GM23338 (cell line): Measurements from ENCODE around the gene SLC45A1. TPM values are rescaled to one million over a fixed set of nuclear protein-coding genes. Genes with fewer than 3 reads are reported as not detected.

ENCODE experiments used
- ATAC-seq: fragments of 200-7000 bp; cut with Tn5 transposase; 3 replicates; pipeline ENCODE4 v1.9.1; 2020
- DNase-seq: peaks from one replicate; pipeline ENCODE4 v3.0.0-alpha.2; 2015; ENCODE audit warnings: low spot score
- H2AFZ ChIP-seq: fragments of 200-600 bp; sonication (generic); 2 replicates; pipeline ENCODE4 v1.8.0; 2016; ENCODE audit warnings: antibody characterized with exemption, mild to moderate bottlenecking, moderate library complexity
- H3F3A ChIP-seq: fragments of 200-600 bp; sonication (generic); replicated peaks from 2 replicates; pipeline ENCODE4 v1.8.0; 2017; ENCODE audit warnings: antibody characterized with exemption, mixed run types, low read depth
- H3K27ac ChIP-seq: fragments of 200-600 bp; sonication (generic); 2 replicates; pipeline ENCODE4 v1.6.1; 2016; ENCODE audit warnings: low read depth
- H3K27me3 ChIP-seq: fragments of 200-600 bp; sonication (generic); 2 replicates; pipeline ENCODE4 v1.8.0; 2016; ENCODE audit warnings: mild to moderate bottlenecking, mixed run types, moderate library complexity; ENCODE audit not compliant: insufficient read depth
- H3K36me3 ChIP-seq: fragments of 200-600 bp; sonication (generic); 2 replicates; pipeline ENCODE4 v1.8.0; 2016; ENCODE audit warnings: mild to moderate bottlenecking; ENCODE audit not compliant: insufficient read depth
- H3K4me1 ChIP-seq: fragments of 200-600 bp; sonication (generic); 2 replicates; pipeline ENCODE4 v1.8.0; 2016; ENCODE audit warnings: mild to moderate bottlenecking, moderate library complexity; ENCODE audit not compliant: insufficient read depth
- H3K4me2 ChIP-seq: fragments of 200-600 bp; sonication (generic); 2 replicates; pipeline ENCODE4 v1.7.1; 2017; ENCODE audit warnings: mixed run types
- H3K4me3 ChIP-seq: fragments of 200-600 bp; sonication (generic); 2 replicates; pipeline ENCODE4 v1.6.1; 2016; ENCODE audit warnings: mixed run types
- H3K79me2 ChIP-seq: fragments of 200-600 bp; sonication (generic); replicated peaks from 2 replicates; pipeline ENCODE4 v1.8.0; 2017; ENCODE audit warnings: mild to moderate bottlenecking; ENCODE audit not compliant: insufficient read depth
- H3K9me2 ChIP-seq: fragments of 200-600 bp; sonication (generic); 2 replicates; pipeline ENCODE4 v1.8.0; 2017; ENCODE audit not compliant: insufficient read depth
- H4K20me1 ChIP-seq: fragments of 200-600 bp; sonication (generic); replicated peaks from 2 replicates; pipeline ENCODE4 v1.8.0; 2017; ENCODE audit warnings: mild to moderate bottlenecking; ENCODE audit not compliant: insufficient read depth
- H3K27ac Mint-ChIP-seq: 2 replicates; pipeline ENCODE4 v1.8.0; 2020; ENCODE audit warnings: inconsistent platforms, mild to moderate bottlenecking, moderate library complexity, mixed read lengths
- H3K27me3 Mint-ChIP-seq: 3 replicates; pipeline ENCODE4 v1.8.0; 2022; ENCODE audit warnings: low read depth, mild to moderate bottlenecking, moderate library complexity, mixed read lengths, inconsistent platforms; ENCODE audit not compliant: insufficient read depth, poor library complexity
- H3K36me3 Mint-ChIP-seq: 3 replicates; pipeline ENCODE4 v1.8.0; 2021; ENCODE audit warnings: low read depth, mild to moderate bottlenecking, inconsistent platforms, moderate library complexity, mixed read lengths
- H3K4me1 Mint-ChIP-seq: 3 replicates; pipeline ENCODE4 v1.8.0; 2020; ENCODE audit warnings: mild to moderate bottlenecking, inconsistent platforms, mixed read lengths
- H3K4me3 Mint-ChIP-seq: 3 replicates; pipeline ENCODE4 v1.8.0; 2021; ENCODE audit warnings: moderate library complexity, mild to moderate bottlenecking, inconsistent platforms, mixed read lengths
- H3K9me3 Mint-ChIP-seq: 3 replicates; pipeline ENCODE4 v1.8.0; 2020; ENCODE audit warnings: moderate library complexity, mild to moderate bottlenecking, inconsistent platforms, mixed read lengths
- CREB1 ChIP-seq: fragments of 250-450 bp; sonication (Bioruptor Pico); IDR thresholded peaks from 2 replicates; pipeline ENCODE4 v1.5.0; 2020; ENCODE audit warnings: low read depth, mild to moderate bottlenecking, moderate library complexity
- EZH2 ChIP-seq: fragments of 200-600 bp; sonication (generic); IDR thresholded peaks from one replicate; pipeline ENCODE4 v1.8.0; 2017; ENCODE audit warnings: antibody characterized with exemption, mild to moderate bottlenecking, low read depth; ENCODE audit not compliant: unreplicated experiment
- EZH2phosphoT487 ChIP-seq: fragments of 200-600 bp; sonication (generic); IDR thresholded peaks from one replicate; pipeline ENCODE4 v1.8.1; 2018; ENCODE audit warnings: antibody characterized with exemption; ENCODE audit not compliant: unreplicated experiment
- JUNB ChIP-seq: IDR thresholded peaks from one replicate; pipeline ENCODE4 v1.6.1; 2016; ENCODE audit warnings: antibody characterized with exemption; ENCODE audit not compliant: unreplicated experiment
- POLR2AphosphoS5 ChIP-seq: IDR thresholded peaks from 2 replicates; pipeline ENCODE4 v1.6.1; 2016; ENCODE audit warnings: antibody characterized with exemption, low read depth
- STAT1 ChIP-seq: IDR thresholded peaks from one replicate; pipeline ENCODE4 v1.6.1; 2016; ENCODE audit warnings: antibody characterized with exemption; ENCODE audit not compliant: unreplicated experiment
- ZNF114 ChIP-seq: fragments of 250-450 bp; sonication (Bioruptor Pico); IDR thresholded peaks from 2 replicates; pipeline ENCODE4 v1.5.0; 2020; ENCODE audit warnings: mild to moderate bottlenecking, moderate library complexity
- polyA plus RNA-seq: library from polyadenylated mRNA; unstranded; fragments of >200 nt; fragmentation: Nextera tagmentation; extraction: Ambion mirVana; gene quantifications from 2 replicates; pipeline ENCODE4 v1.2.1, GENCODE V29; 2016
- total RNA-seq: library from RNA; depleted of rRNA; stranded (reverse); fragments of >200 nt; shearing (Covaris generic); gene quantifications from 2 replicates; pipeline ENCODE4 v1.2.3, GENCODE V29; 2014
- TF ChIP-seq, protein P1 (sequence below), 2 experiments: fragments of 200-600 bp in 1 of 2; sonication (generic) in 1 of 2; conservative IDR thresholded peaks; 2 replicates each; pipeline versions ENCODE4 v1.5.1 to v1.6.1; 2016 to 2017; ENCODE audit warnings: antibody characterized with exemption in 2 of 2, low read depth in 2 of 2, mild to moderate bottlenecking in 2 of 2, moderate library complexity in 1 of 2
- TF ChIP-seq, protein P2 (sequence below): IDR thresholded peaks from 2 replicates; pipeline ENCODE4 v1.6.1; 2016; ENCODE audit warnings: antibody characterized with exemption
- TF ChIP-seq, protein P3 (sequence below): fragments of 250-450 bp; sonication (Bioruptor Pico); IDR thresholded peaks from 2 replicates; pipeline ENCODE4 v1.5.0; 2020; ENCODE audit warnings: mild to moderate bottlenecking, moderate library complexity
- TF ChIP-seq, protein P4 (sequence below): IDR thresholded peaks from one replicate; pipeline ENCODE4 v1.6.1; 2018; ENCODE audit warnings: antibody characterized with exemption; ENCODE audit not compliant: unreplicated experiment

Gene SLC45A1
- total and polyA plus RNA-seq, 2 experiments from 2014 or later = 1.3 to 2.3 TPM

DNA sequence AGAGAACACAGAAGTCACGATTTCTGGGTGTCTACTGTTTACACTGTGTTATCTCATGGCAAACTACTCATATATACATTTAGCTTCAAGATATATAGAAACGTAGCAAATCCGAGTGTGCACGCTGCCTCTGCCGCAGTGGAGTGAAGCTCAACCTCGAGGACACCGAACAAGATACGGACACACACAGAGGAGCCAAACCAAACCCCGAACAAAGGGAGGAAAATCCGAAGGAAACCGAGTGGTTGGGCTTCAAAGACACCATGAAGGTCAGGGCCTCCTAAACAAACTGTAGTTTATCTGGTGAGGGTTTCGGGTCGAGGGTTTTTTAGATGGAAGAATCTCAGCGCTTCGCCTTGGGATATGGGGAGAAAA is 34.5 kb downstream of the SLC45A1 start (continued):
- TF ChIP-seq ZNF114 (CRISPR knock-in tag) = no peak

DNA sequence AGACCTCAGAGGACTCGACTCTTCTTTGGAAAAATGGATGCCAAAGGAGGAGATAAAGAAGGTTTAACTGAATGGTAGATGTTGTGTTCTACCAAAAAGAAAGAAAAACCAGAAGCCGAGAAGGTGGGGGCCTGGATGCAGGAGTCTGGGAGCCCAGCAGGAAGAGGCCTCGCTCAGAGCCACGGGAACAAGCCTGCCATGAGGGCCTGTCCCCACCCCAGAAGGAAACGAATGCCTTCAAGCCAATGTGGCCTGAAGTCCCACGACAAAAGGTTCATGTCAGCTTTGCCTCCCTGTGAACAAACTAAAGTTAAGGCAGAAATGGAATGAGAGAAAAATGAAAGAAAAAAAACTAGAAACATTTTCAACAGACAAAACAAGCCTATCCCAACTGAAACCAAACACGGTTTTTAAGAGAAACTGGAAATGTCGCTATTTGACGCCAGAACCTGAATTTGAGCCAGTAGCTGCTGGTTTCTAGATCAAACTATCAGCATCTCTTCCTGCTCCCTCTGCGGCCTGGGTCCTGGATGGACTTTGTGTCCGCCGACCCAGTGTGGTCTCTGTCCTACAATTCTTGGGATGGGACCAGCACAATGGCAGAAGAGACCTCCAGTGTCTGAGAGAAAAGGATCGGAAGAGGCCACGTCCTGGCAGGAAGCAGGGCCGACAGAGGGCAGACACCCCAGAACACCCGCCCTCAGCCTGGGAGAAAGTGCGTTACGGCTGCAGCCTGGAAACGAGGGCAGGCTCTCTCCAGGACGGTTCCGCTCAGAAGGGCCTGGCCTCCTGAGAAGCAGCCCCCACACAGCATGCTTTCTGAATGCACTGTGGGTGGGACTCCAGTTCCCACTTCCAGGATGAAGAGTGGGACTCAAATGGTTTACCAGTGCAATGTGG is 35.2 kb downstream of the SLC45A1 start:
- Histone ChIP-seq H3K9me2 (no peaks in the 10 kb centered on the region; the same call in 1 of the 2 replicates), H3K27me3 (no peaks in the 10 kb centered on the region), H3K4me3 (no peak overlapping the region), H3F3A (peaks cover 21% of the 10 kb centered on the region; the same call in 1 of the 2 replicates), H3K27ac (peak overlapping the region; percentile 69), H3K4me2 (no peak overlapping the region), H3K36me3 (0 out of 2 replicates have a peak, but pooled peaks cover 5% of the 10 kb centered on the region), H4K20me1 (peaks cover 15% of the 10 kb centered on the region; the same call in 1 of the 2 replicates), H2AFZ (no peak overlapping the region), H3K4me1 (peaks cover 10% of the 10 kb centered on the region; the same call in 1 of the 2 replicates), H3K79me2 (no peaks in the 10 kb centered on the region)
- TF ChIP-seq, protein P1, sequence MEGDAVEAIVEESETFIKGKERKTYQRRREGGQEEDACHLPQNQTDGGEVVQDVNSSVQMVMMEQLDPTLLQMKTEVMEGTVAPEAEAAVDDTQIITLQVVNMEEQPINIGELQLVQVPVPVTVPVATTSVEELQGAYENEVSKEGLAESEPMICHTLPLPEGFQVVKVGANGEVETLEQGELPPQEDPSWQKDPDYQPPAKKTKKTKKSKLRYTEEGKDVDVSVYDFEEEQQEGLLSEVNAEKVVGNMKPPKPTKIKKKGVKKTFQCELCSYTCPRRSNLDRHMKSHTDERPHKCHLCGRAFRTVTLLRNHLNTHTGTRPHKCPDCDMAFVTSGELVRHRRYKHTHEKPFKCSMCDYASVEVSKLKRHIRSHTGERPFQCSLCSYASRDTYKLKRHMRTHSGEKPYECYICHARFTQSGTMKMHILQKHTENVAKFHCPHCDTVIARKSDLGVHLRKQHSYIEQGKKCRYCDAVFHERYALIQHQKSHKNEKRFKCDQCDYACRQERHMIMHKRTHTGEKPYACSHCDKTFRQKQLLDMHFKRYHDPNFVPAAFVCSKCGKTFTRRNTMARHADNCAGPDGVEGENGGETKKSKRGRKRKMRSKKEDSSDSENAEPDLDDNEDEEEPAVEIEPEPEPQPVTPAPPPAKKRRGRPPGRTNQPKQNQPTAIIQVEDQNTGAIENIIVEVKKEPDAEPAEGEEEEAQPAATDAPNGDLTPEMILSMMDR (conservative IDR thresholded peaks at IDR 0.05; ENCODE audit: low read depth in 2 of 2) = no peak
- TF ChIP-seq EZH2phosphoT487 (no peak), ZNF114 (CRISPR knock-in tag) (no peak), POLR2AphosphoS5 (no peak), STAT1 (no peak), EZH2 (no peak), CREB1 (no peak), JUNB (no peak)
- TF ChIP-seq, protein P2, sequence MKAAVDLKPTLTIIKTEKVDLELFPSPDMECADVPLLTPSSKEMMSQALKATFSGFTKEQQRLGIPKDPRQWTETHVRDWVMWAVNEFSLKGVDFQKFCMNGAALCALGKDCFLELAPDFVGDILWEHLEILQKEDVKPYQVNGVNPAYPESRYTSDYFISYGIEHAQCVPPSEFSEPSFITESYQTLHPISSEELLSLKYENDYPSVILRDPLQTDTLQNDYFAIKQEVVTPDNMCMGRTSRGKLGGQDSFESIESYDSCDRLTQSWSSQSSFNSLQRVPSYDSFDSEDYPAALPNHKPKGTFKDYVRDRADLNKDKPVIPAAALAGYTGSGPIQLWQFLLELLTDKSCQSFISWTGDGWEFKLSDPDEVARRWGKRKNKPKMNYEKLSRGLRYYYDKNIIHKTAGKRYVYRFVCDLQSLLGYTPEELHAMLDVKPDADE = no peak
- TF ChIP-seq, protein P3, sequence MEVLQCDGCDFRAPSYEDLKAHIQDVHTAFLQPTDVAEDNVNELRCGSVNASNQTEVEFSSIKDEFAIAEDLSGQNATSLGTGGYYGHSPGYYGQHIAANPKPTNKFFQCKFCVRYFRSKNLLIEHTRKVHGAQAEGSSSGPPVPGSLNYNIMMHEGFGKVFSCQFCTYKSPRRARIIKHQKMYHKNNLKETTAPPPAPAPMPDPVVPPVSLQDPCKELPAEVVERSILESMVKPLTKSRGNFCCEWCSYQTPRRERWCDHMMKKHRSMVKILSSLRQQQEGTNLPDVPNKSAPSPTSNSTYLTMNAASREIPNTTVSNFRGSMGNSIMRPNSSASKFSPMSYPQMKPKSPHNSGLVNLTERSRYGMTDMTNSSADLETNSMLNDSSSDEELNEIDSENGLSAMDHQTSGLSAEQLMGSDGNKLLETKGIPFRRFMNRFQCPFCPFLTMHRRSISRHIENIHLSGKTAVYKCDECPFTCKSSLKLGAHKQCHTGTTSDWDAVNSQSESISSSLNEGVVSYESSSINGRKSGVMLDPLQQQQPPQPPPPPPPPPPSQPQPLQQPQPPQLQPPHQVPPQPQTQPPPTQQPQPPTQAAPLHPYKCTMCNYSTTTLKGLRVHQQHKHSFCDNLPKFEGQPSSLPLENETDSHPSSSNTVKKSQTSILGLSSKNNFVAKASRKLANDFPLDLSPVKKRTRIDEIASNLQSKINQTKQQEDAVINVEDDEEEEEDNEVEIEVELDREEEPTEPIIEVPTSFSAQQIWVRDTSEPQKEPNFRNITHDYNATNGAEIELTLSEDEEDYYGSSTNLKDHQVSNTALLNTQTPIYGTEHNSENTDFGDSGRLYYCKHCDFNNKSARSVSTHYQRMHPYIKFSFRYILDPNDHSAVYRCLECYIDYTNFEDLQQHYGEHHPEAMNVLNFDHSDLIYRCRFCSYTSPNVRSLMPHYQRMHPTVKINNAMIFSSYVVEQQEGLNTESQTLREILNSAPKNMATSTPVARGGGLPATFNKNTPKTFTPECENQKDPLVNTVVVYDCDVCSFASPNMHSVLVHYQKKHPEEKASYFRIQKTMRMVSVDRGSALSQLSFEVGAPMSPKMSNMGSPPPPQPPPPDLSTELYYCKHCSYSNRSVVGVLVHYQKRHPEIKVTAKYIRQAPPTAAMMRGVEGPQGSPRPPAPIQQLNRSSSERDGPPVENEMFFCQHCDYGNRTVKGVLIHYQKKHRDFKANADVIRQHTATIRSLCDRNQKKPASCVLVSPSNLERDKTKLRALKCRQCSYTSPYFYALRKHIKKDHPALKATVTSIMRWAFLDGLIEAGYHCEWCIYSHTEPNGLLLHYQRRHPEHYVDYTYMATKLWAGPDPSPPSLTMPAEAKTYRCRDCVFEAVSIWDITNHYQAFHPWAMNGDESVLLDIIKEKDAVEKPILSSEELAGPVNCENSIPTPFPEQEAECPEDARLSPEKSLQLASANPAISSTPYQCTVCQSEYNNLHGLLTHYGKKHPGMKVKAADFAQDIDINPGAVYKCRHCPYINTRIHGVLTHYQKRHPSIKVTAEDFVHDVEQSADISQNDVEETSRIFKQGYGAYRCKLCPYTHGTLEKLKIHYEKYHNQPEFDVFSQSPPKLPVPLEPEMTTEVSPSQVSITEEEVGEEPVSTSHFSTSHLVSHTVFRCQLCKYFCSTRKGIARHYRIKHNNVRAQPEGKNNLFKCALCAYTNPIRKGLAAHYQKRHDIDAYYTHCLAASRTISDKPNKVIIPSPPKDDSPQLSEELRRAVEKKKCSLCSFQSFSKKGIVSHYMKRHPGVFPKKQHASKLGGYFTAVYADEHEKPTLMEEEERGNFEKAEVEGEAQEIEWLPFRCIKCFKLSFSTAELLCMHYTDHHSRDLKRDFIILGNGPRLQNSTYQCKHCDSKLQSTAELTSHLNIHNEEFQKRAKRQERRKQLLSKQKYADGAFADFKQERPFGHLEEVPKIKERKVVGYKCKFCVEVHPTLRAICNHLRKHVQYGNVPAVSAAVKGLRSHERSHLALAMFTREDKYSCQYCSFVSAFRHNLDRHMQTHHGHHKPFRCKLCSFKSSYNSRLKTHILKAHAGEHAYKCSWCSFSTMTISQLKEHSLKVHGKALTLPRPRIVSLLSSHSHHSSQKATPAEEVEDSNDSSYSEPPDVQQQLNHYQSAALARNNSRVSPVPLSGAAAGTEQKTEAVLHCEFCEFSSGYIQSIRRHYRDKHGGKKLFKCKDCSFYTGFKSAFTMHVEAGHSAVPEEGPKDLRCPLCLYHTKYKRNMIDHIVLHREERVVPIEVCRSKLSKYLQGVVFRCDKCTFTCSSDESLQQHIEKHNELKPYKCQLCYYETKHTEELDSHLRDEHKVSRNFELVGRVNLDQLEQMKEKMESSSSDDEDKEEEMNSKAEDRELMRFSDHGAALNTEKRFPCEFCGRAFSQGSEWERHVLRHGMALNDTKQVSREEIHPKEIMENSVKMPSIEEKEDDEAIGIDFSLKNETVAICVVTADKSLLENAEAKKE (CRISPR knock-in tag) = no peak
- TF ChIP-seq, protein P4, sequence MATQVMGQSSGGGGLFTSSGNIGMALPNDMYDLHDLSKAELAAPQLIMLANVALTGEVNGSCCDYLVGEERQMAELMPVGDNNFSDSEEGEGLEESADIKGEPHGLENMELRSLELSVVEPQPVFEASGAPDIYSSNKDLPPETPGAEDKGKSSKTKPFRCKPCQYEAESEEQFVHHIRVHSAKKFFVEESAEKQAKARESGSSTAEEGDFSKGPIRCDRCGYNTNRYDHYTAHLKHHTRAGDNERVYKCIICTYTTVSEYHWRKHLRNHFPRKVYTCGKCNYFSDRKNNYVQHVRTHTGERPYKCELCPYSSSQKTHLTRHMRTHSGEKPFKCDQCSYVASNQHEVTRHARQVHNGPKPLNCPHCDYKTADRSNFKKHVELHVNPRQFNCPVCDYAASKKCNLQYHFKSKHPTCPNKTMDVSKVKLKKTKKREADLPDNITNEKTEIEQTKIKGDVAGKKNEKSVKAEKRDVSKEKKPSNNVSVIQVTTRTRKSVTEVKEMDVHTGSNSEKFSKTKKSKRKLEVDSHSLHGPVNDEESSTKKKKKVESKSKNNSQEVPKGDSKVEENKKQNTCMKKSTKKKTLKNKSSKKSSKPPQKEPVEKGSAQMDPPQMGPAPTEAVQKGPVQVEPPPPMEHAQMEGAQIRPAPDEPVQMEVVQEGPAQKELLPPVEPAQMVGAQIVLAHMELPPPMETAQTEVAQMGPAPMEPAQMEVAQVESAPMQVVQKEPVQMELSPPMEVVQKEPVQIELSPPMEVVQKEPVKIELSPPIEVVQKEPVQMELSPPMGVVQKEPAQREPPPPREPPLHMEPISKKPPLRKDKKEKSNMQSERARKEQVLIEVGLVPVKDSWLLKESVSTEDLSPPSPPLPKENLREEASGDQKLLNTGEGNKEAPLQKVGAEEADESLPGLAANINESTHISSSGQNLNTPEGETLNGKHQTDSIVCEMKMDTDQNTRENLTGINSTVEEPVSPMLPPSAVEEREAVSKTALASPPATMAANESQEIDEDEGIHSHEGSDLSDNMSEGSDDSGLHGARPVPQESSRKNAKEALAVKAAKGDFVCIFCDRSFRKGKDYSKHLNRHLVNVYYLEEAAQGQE = no peak
- peaks cover 30% of the 10 kb centered on the region for H3K27me3 Mint-ChIP-seq
- DNase-seq (no peak), ATAC-seq (no peak)
- H3K9me3 Mint-ChIP-seq = peaks cover 2% of the 10 kb centered on the region; the same call in 2 of the 3 replicates
- H3K36me3 Mint-ChIP-seq = peaks cover 43% of the 10 kb centered on the region
- peaks cover 31% of the 10 kb centered on the region for H3K4me1 Mint-ChIP-seq
- H3K4me3 Mint-ChIP-seq = no peak overlapping the region
- peak overlapping the region; percentile 81 for H3K27ac Mint-ChIP-seq
